T-cell (primary cell): Measurements from ENCODE around the gene VAMP8. TPM values are rescaled to one million over a fixed set of nuclear protein-coding genes. Genes with fewer than 3 reads are reported as not detected.

ENCODE experiments used
- ATAC-seq, 4 experiments: fragments of 200-7000 bp in 3 of 4; fragments of 150-1000 bp in 1 of 4; cut with Tn5 transposase; replicated peaks in 1 of 4; 1 replicate in 3 of 4; 2 replicates in 1 of 4; pipeline ENCODE4 v1.10.0; 2021; ENCODE audit warnings: moderate library complexity in 3 of 4, mild to moderate bottlenecking in 2 of 4, moderate number of reproducible peaks in 1 of 4
- CTCF ChIA-PET, 2 donors: fragments of 300-600 bp; sonication (Branson Sonifier 250); formaldehyde crosslinking; loops; one replicate each; lab custom pipeline; 2022; ENCODE audit warnings: antibody characterized with exemption in 2 of 2; lab: Charles Lee
- POLR2A ChIA-PET, 2 donors: fragments of 300-600 bp; sonication (Branson Sonifier 250); formaldehyde crosslinking; loops; one replicate each; lab custom pipeline; 2022; ENCODE audit warnings: antibody characterized with exemption in 2 of 2; lab: Charles Lee
- DNase-seq, 35 experiments: peaks; one replicate each; pipeline versions ENCODE4 v3.0.0 to v3.0.0-alpha.2; 2013 to 2023
- H3K27ac ChIP-seq: one replicate; pipeline ENCODE4 v1.5.1; 2013; ENCODE audit warnings: low read length
- H3K27me3 ChIP-seq, 2 experiments: replicated peaks in 1 of 2; 1 replicate in 1 of 2; 2 replicates in 1 of 2; pipeline versions ENCODE4 v1.6.1 to v1.7.0; 2013; ENCODE audit warnings: low read length in 1 of 2, mixed read lengths in 1 of 2; ENCODE audit not compliant: control insufficient read depth in 2 of 2, insufficient read depth in 2 of 2; ENCODE audit errors: extremely low read depth in 1 of 2
- H3K36me3 ChIP-seq, 2 donors: 1 replicate in 1 of 2; 2 replicates in 1 of 2; pipeline versions ENCODE4 v1.6.1 to v1.7.0; 2013; ENCODE audit warnings: low read length in 1 of 2; ENCODE audit not compliant: control insufficient read depth in 2 of 2, insufficient read depth in 1 of 2; ENCODE audit errors: extremely low read depth in 1 of 2
- H3K4me1 ChIP-seq, 2 experiments: 1 replicate in 1 of 2; 2 replicates in 1 of 2; pipeline versions ENCODE4 v1.6.1 to v1.7.0; 2013; ENCODE audit warnings: low read length in 2 of 2, mixed read lengths in 1 of 2; ENCODE audit not compliant: insufficient read depth in 2 of 2, control insufficient read depth in 1 of 2; ENCODE audit errors: extremely low read depth in 1 of 2
- H3K4me3 ChIP-seq, 2 donors: 1 replicate in 1 of 2; 2 replicates in 1 of 2; pipeline versions ENCODE4 v1.5.1 to v1.7.0; 2013; ENCODE audit warnings: mild to moderate bottlenecking in 2 of 2, low read length in 1 of 2, moderate library complexity in 1 of 2; ENCODE audit not compliant: control insufficient read depth in 1 of 2; ENCODE audit errors: extremely low read depth in 1 of 2
- H3K9me3 ChIP-seq: 2 replicates; pipeline ENCODE4 v1.7.0; 2013
- H3K27ac Mint-ChIP-seq, 2 donors: one replicate each; pipeline ENCODE4 v1.8.0; 2020 to 2021; ENCODE audit warnings: mild to moderate bottlenecking in 2 of 2, mixed read lengths in 2 of 2
- H3K27me3 Mint-ChIP-seq, 2 donors: one replicate each; pipeline ENCODE4 v1.8.0; 2021 to 2022; ENCODE audit warnings: mixed read lengths in 2 of 2
- H3K36me3 Mint-ChIP-seq: one replicate; pipeline ENCODE4 v1.8.0; 2021; ENCODE audit warnings: mixed read lengths
- H3K4me1 Mint-ChIP-seq, 3 donors: one replicate each; pipeline ENCODE4 v1.8.0; 2020 to 2022; ENCODE audit warnings: mixed read lengths in 3 of 3, mild to moderate bottlenecking in 1 of 3
- H3K4me3 Mint-ChIP-seq, 3 donors: one replicate each; pipeline ENCODE4 v1.8.0; 2020 to 2022; ENCODE audit warnings: mild to moderate bottlenecking in 3 of 3, mixed read lengths in 3 of 3, moderate library complexity in 3 of 3
- H3K9me3 Mint-ChIP-seq, 3 donors: one replicate each; pipeline ENCODE4 v1.8.0; 2020 to 2022; ENCODE audit warnings: mixed read lengths in 3 of 3
- WGBS: methylation state at CpG from one replicate; pipeline ENCODE4 v1.1.5; 2013; ENCODE audit warnings: missing lambda C conversion rate; ENCODE audit not compliant: insufficient coverage; 5-methylcytosine and 5-hydroxymethylcytosine counted together
- total RNA-seq, 35 experiments: library from RNA in 6 of 35; stranded (reverse) in 6 of 35; fragments of 120-200 nt in 1 of 35; gene quantifications; one replicate each; pipeline versions ENCODE4 v1.2.1 to v1.2.4 and lab custom pipeline; 2013 to 2026

The VAMP8 gene
- total RNA-seq, 5 donors from 2014 or later (not counting 1 experiment from before 2014, with no cell fraction given) = 76.2 to 102 (median 84.5) TPM

DNA sequence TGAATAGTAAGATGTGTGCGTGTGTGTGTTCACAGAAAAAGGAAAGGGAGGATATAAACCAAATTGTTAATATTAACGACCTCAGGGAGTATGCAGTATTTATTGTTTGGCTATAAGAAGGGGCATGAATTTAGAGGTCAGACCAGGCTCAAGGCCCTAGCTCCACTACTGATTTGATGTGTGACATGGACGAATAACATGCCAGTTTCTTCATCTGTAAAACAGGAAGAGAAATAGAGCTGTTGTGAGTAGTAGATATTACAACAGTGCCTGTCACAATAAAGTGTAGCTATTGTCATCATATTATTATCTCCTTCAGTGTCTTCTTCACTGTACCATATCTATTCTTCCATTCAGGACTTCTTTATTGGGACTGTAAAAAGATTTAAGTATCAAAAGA lies 42.5 kb upstream of the VAMP8 start:
- peaks cover 15 to 18% (median 16%) of the 10 kb centered on the region in 3 donors for H3K4me1 Mint-ChIP-seq
- no peak overlapping the region for H3K4me3 Mint-ChIP-seq
- peak overlapping the region in 1 of 2 donors; percentile 1 for H3K27ac Mint-ChIP-seq
- no peaks in the 10 kb centered on the region for H3K27me3 Mint-ChIP-seq
- Histone ChIP-seq H3K27ac (no peak overlapping the region), H3K4me1 (peaks cover 9 to 17% of the 10 kb centered on the region in 2 experiments), H3K27me3 (peaks cover 0 to 3% of the 10 kb centered on the region in 2 experiments), H3K9me3 (no peaks in the 10 kb centered on the region), H3K4me3 (no peak overlapping the region), H3K36me3 (no peaks in the 10 kb centered on the region)
- DNase-seq = no peak
- 33% methylated on average over 1 of the region's 3 CpGs for WGBS
- CTCF ChIA-PET = interaction anchor here in 1 of 2 donors (0.7 to 8.7 kb wide), 3 partner anchors 16 to 62 kb away, joined by 3 to 63 read pairs (median 3); no protein-coding TSS in a partner anchor
- POLR2A ChIA-PET = interaction anchor here in 1 of 2 donors (0.6 kb wide), 1 partner anchor 109 kb away, joined by 3 read pairs; no protein-coding TSS in a partner anchor
- no peak for ATAC-seq
- no peaks in the 10 kb centered on the region for H3K9me3 Mint-ChIP-seq
- H3K36me3 Mint-ChIP-seq = no peaks in the 10 kb centered on the region

DNA sequence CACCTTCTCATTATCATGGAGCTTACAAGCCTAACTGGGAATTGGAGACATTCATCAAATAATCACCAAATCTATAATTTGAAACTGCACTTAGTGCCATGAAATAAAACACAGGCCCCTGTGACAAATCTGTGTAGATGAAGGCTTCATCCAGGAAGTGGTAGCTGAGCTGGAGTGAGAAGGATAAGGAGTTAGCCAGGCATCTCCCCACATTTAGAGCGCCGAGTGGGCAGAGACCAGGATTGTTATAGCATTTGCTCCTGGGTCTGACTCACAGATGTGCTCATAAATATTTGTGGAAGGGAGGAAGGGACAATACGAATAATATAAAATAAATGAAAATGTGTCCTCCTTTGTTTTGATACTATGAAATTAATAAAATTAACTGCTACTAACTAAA lies 40.9 kb upstream of the VAMP8 start:
- Histone ChIP-seq H3K27ac (no peak overlapping the region), H3K27me3 (peaks cover 0 to 3% of the 10 kb centered on the region in 2 experiments), H3K9me3 (no peaks in the 10 kb centered on the region), H3K4me3 (no peak overlapping the region), H3K36me3 (peaks cover 0 to 7% of the 10 kb centered on the region in 2 donors), H3K4me1 (peaks cover 23 to 29% of the 10 kb centered on the region in 2 experiments)
- WGBS = no CpG with 5 or more reads among the region's 3 CpGs
- Mint-ChIP-seq H3K4me3 (no peak overlapping the region), H3K9me3 (no peaks in the 10 kb centered on the region), H3K36me3 (peaks cover 4% of the 10 kb centered on the region), H3K27me3 (no peaks in the 10 kb centered on the region), H3K4me1 (peaks cover 29 to 34% (median 30%) of the 10 kb centered on the region in 3 donors), H3K27ac (peak overlapping the region; percentile 28 to 48)
- CTCF ChIA-PET = interaction anchor here in 1 of 2 donors (1.2 to 8.7 kb wide), 2 partner anchors 14 to 115 kb away, joined by 3 to 63 read pairs; no protein-coding TSS in a partner anchor
- POLR2A ChIA-PET = interaction anchor here in 1 of 2 donors (0.7 kb wide), 1 partner anchor 182 kb away, joined by 3 read pairs; the partner anchor contains the start of gene ELMOD3
- ATAC-seq (no peak), DNase-seq (no peak)

DNA sequence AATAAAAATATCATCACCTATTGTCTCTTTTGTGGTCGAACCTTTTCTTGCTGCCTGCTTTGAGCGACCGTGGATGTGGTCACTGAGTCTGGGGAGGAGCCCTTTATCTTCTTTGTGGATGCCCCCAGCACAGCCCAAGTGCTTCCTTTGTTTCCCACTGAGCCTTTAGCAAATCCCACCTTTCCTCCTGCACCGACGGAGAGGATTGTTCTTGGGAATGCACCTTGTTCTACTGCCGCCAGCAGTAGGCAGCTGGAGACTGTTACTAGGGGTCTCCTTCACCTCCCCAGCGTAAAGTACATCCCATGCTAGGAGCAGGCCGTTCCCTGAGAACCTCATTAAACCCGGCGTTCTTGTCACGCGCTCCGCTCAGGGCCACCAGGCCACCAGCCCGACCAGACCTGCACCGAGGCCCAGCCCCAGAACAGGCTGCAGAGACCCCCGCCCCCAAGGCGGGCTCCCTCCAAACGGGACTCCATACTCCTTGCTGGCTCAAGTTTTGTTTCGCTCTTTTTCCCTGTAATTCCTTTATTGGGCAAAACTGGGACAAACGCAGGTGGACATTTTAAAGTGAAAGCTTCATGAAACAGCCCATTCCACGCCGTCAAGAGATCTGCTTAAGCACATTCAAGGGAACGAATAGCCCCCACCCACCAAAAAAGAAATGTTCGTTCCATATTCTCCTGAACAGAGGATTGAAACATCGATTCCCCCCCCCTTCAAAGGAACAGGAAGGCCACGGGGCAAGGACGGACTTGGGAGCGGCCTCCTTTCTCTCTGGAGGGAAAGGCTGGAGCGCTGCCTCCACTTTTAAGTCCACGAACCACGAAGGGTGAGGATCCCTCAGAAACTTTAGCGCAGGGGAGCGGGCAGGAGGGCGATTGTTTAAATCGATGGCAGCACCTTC lies 39.5 kb upstream of the VAMP8 start:
- POLR2A ChIA-PET = interaction anchor here (0.5 to 0.9 kb wide), 4 partner anchors 20 to 455 kb away, joined by 3 read pairs; no protein-coding TSS in a partner anchor
- DNase-seq (peak in 11 of 35 experiments; percentile 5 to 40 (median 9)), ATAC-seq (peak in 1 of 4 experiments; percentile 3)
- peaks cover 0 to 20% of the 10 kb centered on the region in 2 donors for H3K36me3 ChIP-seq
- H3K9me3 ChIP-seq = no peaks in the 10 kb centered on the region
- Mint-ChIP-seq H3K4me1 (peaks cover 41 to 45% (median 44%) of the 10 kb centered on the region in 3 donors), H3K4me3 (peak overlapping the region; percentile 92 to 96 (median 94)), H3K36me3 (peaks cover 18% of the 10 kb centered on the region), H3K9me3 (no peaks in the 10 kb centered on the region), H3K27ac (peak overlapping the region; percentile 93 to 95), H3K27me3 (no peaks in the 10 kb centered on the region)
- peak overlapping the region; percentile 78 for H3K27ac ChIP-seq
- CTCF ChIA-PET = interaction anchor here in 1 of 2 donors (0.5 to 8.7 kb wide), 3 partner anchors 13 to 284 kb away, joined by 5 to 63 read pairs (median 15); partner anchors contain the start of gene SH2D6
- WGBS = 2% methylated on average over 28 of the region's 35 CpGs
- H3K27me3 ChIP-seq = no peaks in the 10 kb centered on the region
- peaks cover 23 to 31% of the 10 kb centered on the region in 2 experiments for H3K4me1 ChIP-seq
- peak overlapping the region; percentile 97 to 100 for H3K4me3 ChIP-seq

DNA sequence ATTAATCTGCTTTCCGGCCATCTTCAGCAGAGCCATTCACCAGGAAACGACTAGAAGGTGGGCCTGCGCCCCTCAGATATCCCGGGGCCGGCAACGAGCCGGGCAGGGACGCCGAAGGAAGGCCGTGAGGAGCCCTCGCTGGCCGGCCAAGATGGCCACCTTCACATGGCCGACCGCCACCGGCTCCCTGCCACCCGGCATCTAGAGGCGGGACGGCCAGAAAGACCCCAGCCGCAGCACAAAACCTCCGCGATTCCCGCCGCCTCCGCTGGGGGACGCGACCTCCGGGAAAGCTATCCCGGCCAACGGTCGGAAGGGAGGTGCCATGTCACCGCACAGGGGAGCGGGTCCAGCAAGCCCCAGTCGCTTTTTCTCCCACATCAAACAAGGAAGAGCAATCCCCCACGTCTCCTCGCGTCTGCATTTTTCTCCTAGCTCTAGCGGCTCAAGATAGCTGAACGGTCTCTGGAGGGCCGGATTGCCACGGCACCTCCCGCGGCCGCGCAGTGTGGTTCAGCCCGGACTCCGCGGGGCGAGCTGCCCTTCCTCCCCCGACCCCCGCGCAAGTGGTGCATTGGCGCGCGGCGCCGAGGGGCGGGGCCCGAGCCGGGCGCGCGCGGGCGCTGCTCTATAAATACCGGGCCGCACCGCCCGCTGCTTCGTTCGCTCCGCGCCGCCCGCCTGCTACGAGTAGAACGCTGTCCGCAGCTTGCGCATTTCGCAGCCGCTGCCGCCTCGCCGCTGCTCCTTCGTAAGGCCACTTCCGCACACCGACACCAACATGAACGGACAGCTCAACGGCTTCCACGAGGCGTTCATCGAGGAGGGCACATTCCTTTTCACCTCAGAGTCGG lies 38.7 kb upstream of the VAMP8 start, which contains the start of gene MAT2A:
Gene MAT2A (plus strand): TSS at position 662 of the 854 bp plus-strand sequence. CDS start 120 bp downstream, at position 782.
- H3K36me3 ChIP-seq = peaks cover 0 to 29% of the 10 kb centered on the region in 2 donors
- peaks cover 23 to 31% of the 10 kb centered on the region in 2 experiments for H3K4me1 ChIP-seq
- H3K4me3 ChIP-seq = peak within 1 kb of the TSS; percentile 97 to 100
- Mint-ChIP-seq H3K4me1 (peaks cover 45 to 49% (median 45%) of the 10 kb centered on the region in 3 donors), H3K27me3 (no peaks in the 10 kb centered on the region), H3K27ac (peak within 1 kb of the TSS; percentile 93 to 95), H3K36me3 (peaks cover 24% of the 10 kb centered on the region), H3K9me3 (no peaks in the 10 kb centered on the region), H3K4me3 (peak within 1 kb of the TSS; percentile 92 to 96 (median 94))
- no peaks in the 10 kb centered on the region for H3K9me3 ChIP-seq
- peak within 1 kb of the TSS; percentile 78 for H3K27ac ChIP-seq
- peak; percentile 78 to 84 (median 80) for ATAC-seq
- under 1% methylated on average over 90 of the region's 92 CpGs for WGBS
- DNase-seq = peak; percentile 50 to 90 (median 73)
- ChIA-PET CTCF (interaction anchor here (0.6 to 8.7 kb wide), 7 partner anchors 12 to 202 kb away, joined by 3 to 63 read pairs (median 4); partner anchors contain the start of genes GGCX (in 1 of the 2) and SH2D6 (in 1 of the 2)), POLR2A (interaction anchor here (0.5 to 1.3 kb wide), 13 partner anchors 19 to 599 kb away, joined by 3 to 11 read pairs (median 3); partner anchors contain the start of genes GGCX (in 1 of the 2) and TGOLN2 (in 1 of the 2))
- H3K27me3 ChIP-seq = no peaks in the 10 kb centered on the region

DNA sequence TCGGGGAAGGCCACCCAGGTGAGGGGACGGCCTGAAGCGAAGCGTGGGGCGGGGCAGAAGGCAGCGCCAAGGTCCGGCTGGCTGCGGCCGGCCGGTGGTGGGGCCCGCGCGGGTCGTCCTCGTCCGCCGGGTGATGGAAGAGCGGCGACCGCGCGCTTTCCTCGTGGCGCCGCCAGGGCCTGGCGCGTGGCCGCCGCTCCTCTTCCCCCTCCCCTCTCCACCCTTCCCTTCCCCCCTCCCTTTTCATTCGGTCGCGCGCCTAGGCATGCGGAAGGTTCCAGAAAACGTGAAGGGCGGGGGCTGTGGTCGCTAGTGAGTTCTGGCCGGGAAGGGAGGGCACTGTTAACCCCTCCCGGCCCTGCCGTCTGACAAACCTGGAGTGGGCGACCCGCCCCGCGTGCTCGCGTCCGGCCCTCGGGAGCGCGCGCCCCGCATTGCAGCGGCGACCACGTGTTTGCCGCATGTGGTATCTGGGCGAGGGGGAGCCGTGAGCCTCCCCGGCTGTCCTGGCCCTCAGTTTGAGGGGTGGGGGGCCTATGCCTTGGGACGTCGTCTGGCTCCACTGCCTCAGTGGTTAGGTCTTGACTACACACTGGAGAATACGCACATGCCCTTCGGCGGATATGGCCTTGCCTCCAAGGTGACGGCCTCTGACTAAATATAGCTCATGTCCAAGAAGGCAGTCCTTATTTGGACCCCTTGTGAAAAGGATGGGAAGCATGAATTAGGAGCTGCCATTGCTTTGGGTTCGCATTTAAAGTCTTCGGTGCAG lies 37.8 kb upstream of the VAMP8 start:
- WGBS = under 1% methylated on average over 49 of the region's 67 CpGs
- no peaks in the 10 kb centered on the region for H3K9me3 Mint-ChIP-seq
- H3K27me3 Mint-ChIP-seq = no peaks in the 10 kb centered on the region
- DNase-seq = peak; percentile 43 to 80 (median 60)
- peak; percentile 63 to 72 (median 64) for ATAC-seq
- ChIA-PET POLR2A (interaction anchor here (0.6 to 1.3 kb wide), 9 partner anchors 13 to 600 kb away, joined by 3 to 11 read pairs (median 5); no protein-coding TSS in a partner anchor), CTCF (interaction anchor here (0.6 to 8.7 kb wide), 8 partner anchors 11 to 203 kb away, joined by 3 to 63 read pairs (median 4); partner anchors contain the start of genes ELMOD3 (in 1 of the 2), GGCX (in 1 of the 2), RETSAT (in 1 of the 2) and SH2D6 (in 1 of the 2))
- Histone ChIP-seq H3K27me3 (no peaks in the 10 kb centered on the region), H3K4me1 (peaks cover 23 to 31% of the 10 kb centered on the region in 2 experiments), H3K9me3 (no peaks in the 10 kb centered on the region), H3K36me3 (peaks cover 0 to 37% of the 10 kb centered on the region in 2 donors), H3K27ac (peak overlapping the region; percentile 73), H3K4me3 (peak overlapping the region; percentile 97 to 100)
- peaks cover 31% of the 10 kb centered on the region for H3K36me3 Mint-ChIP-seq
- H3K4me3 Mint-ChIP-seq = peak overlapping the region; percentile 92 to 96 (median 94)
- peaks cover 45 to 49% (median 45%) of the 10 kb centered on the region in 3 donors for H3K4me1 Mint-ChIP-seq
- peak overlapping the region; percentile 93 to 95 for H3K27ac Mint-ChIP-seq
